Transverse colon (tissue), 4 donors: ENCODE data around the gene WRNIP1. TPM values are rescaled to one million over a fixed set of nuclear protein-coding genes. Genes with fewer than 3 reads are reported as not detected.

Experiments used
- DNase-seq: peaks from one replicate; pipeline ENCODE4 v3.0.0-alpha.2; 2019
- H3K27ac ChIP-seq, 4 donors: fragments of 200-600 bp; sonication (generic); 2 replicates each; pipeline ENCODE4 v1.5.1; 2016 to 2018; ENCODE audit warnings: inconsistent platforms in 4 of 4
- H3K27me3 ChIP-seq: fragments of 200-600 bp; sonication (generic); 2 replicates; pipeline ENCODE4 v1.5.1; 2017; ENCODE audit warnings: inconsistent platforms
- H3K36me3 ChIP-seq, 4 donors: fragments of 200-600 bp; sonication (generic); 2 replicates each; pipeline ENCODE4 v1.5.1; 2017 to 2019; ENCODE audit warnings: inconsistent platforms in 4 of 4
- H3K4me1 ChIP-seq, 4 donors: fragments of 200-600 bp; sonication (generic); 2 replicates each; pipeline ENCODE4 v1.5.1; 2017 to 2020; ENCODE audit warnings: inconsistent platforms in 4 of 4
- H3K4me3 ChIP-seq, 4 donors: fragments of 200-600 bp; sonication (generic); 1 replicate in 1 of 4; 2 replicates in 3 of 4; pipeline versions ENCODE4 v1.5.1 to v1.6.1; 2017 to 2019; ENCODE audit warnings: inconsistent platforms in 4 of 4
- H3K9me3 ChIP-seq, 2 donors: fragments of 200-600 bp; sonication (generic); 2 replicates each; pipeline ENCODE4 v1.5.1; 2017 to 2019; ENCODE audit warnings: inconsistent platforms in 2 of 2
- EP300 ChIP-seq: sonication (generic); formaldehyde crosslinking; IDR thresholded peaks from one replicate; pipeline ENCODE4 v1.6.1; 2017; ENCODE audit warnings: antibody characterized with exemption, low read depth
- POLR2A ChIP-seq: fragments of 450-650 bp; IDR thresholded peaks from one replicate; pipeline ENCODE4 v1.6.1; 2016; ENCODE audit warnings: antibody characterized with exemption, mild to moderate bottlenecking, moderate library complexity
- POLR2AphosphoS5 ChIP-seq, 3 donors: sonication (generic); formaldehyde crosslinking; IDR thresholded peaks; one replicate each; pipeline ENCODE4 v1.6.1; 2016; ENCODE audit warnings: antibody characterized with exemption in 3 of 3
- WGBS, 2 donors: methylation state at CpG; one replicate each; pipeline ENCODE4 v1.1.5; 2018; ENCODE audit warnings: low coverage in 1 of 2; 5-methylcytosine and 5-hydroxymethylcytosine counted together
- in situ Hi-C, 4 donors: fragments of 200-750 bp; cut with MboI; loops; one replicate each; pipeline versions ENCODE4 v1.15.0 to v1.15.1; 2017; ENCODE audit warnings: low sequenced_read_pairs in 3 of 4, low pct_ligation_motif_present in 1 of 4, low pct_unique_long_range_greater_than_20kb in 1 of 4
- intact Hi-C: fragments of 100-400 bp; cut with DNase I; formaldehyde crosslinking; loops from one replicate; pipeline ENCODE4 v1.15.1; 2023; ENCODE audit warnings: low total_unique reads
- total RNA-seq, 4 donors: library from RNA; depleted of rRNA; stranded (reverse); fragments of >200 nt; gene quantifications; one replicate each; pipeline ENCODE4 v1.1.0, GENCODE V29; 2016
- TF ChIP-seq, protein P1 (sequence below), 5 experiments: fragments of 200-600 bp in 3 of 5; fragments of 450-650 bp in 2 of 5; sonication (generic) in 3 of 5; IDR thresholded peaks; 1 replicate in 2 of 5; 2 replicates in 3 of 5; pipeline ENCODE4 v1.5.1; 2016 to 2017; ENCODE audit warnings: antibody characterized with exemption in 5 of 5, inconsistent platforms in 3 of 5, mild to moderate bottlenecking in 2 of 5, moderate library complexity in 1 of 5

The WRNIP1 gene
- total RNA-seq, 4 donors from 2014 or later, result 58.3 to 105 (median 65.8) TPM

DNA sequence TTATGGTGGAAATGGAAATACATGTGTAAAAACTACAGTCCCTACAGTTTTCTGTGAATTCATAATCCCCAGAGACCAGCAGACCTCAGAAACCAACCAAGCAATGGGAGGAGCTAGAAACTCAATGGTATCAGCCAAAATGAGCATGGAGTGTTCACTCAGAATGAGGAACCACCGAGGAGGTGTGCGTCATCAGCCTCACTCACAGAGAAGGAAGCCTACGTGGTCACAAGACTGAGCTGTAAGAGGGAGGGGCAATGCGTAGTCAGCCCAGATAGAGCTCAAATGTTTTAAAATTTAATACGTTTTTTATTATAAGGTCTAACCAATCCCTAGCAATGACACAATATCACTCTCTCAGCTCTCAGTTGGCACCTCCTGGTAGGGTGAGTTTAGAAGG is 31.9 kb upstream of the WRNIP1 start:
- peaks cover 0 to 8% (median 0%) of the 10 kb centered on the region in 4 donors for H3K4me1 ChIP-seq
- H3K27ac ChIP-seq, result no peak overlapping the region
- no peaks in the 10 kb centered on the region for H3K36me3 ChIP-seq
- intact Hi-C loops (no loop called here), in situ Hi-C loops (loop anchor here in 1 of 4 donors (25.0 kb wide), 1 partner anchor 1146 kb away; no protein-coding TSS in a partner anchor)
- peak; percentile 47 for DNase-seq
- no peak overlapping the region for H3K4me3 ChIP-seq
- no peak for TF ChIP-seq POLR2AphosphoS5 (IDR thresholded peaks at IDR 0.05)
- TF ChIP-seq, protein P1, sequence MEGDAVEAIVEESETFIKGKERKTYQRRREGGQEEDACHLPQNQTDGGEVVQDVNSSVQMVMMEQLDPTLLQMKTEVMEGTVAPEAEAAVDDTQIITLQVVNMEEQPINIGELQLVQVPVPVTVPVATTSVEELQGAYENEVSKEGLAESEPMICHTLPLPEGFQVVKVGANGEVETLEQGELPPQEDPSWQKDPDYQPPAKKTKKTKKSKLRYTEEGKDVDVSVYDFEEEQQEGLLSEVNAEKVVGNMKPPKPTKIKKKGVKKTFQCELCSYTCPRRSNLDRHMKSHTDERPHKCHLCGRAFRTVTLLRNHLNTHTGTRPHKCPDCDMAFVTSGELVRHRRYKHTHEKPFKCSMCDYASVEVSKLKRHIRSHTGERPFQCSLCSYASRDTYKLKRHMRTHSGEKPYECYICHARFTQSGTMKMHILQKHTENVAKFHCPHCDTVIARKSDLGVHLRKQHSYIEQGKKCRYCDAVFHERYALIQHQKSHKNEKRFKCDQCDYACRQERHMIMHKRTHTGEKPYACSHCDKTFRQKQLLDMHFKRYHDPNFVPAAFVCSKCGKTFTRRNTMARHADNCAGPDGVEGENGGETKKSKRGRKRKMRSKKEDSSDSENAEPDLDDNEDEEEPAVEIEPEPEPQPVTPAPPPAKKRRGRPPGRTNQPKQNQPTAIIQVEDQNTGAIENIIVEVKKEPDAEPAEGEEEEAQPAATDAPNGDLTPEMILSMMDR (IDR thresholded peaks at IDR 0.05), result no peak
- TF ChIP-seq POLR2A, result no peak
- TF ChIP-seq EP300, result no peak
- WGBS, 2 donors, result 47 to 80% methylated on average over 4 to 5 of the region's 5 CpGs
- no peaks in the 10 kb centered on the region for H3K9me3 ChIP-seq
- H3K27me3 ChIP-seq, result no peaks in the 10 kb centered on the region

DNA sequence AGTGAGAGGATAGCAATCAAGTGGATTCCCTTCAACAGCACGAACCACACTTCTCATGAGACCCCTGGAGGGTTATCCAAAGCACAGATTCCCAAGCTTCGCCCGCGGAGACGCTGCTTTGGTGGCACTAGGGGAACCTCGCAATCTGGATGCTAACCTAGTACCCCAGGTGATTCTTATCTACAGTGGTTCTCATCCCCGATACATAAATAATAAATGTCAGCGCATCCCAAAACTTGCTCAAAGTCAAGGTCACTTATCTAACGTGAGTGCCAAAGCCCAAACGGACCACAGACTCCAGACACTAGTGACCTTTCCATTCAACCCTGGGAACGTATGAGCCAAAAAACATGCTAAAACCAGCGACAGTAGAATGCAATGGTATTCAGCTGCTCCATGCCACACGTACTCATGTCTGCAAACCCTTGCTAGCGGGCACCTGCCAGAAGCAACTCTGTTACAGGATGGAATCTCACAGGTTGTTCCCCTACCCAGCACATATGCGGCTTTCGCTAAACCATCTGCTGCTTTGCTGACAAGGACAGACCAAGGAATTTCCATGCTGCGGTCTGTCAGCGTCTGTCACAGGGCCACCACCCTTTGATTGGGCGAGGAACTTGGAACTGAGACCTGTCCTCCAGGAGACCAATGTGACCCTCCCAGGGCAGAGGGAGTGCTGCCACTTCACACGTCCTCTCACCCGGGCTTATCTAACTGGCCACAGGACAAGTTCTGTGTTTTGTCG is 31.3 kb upstream of the WRNIP1 start:
- H3K4me3 ChIP-seq, result no peak overlapping the region
- TF ChIP-seq, protein P1 (IDR thresholded peaks at IDR 0.05), result no peak
- TF ChIP-seq EP300 (no peak), POLR2A (no peak)
- no peaks in the 10 kb centered on the region for H3K36me3 ChIP-seq
- peaks cover 0 to 8% (median 0%) of the 10 kb centered on the region in 4 donors for H3K4me1 ChIP-seq
- DNase-seq, result no peak
- 92 to 95% methylated on average over 7 to 22 of the region's 22 CpGs for WGBS, 2 donors
- in situ Hi-C loops (loop anchor here in 1 of 4 donors (25.0 kb wide), 1 partner anchor 1147 kb away; no protein-coding TSS in a partner anchor), intact Hi-C loops (no loop called here)
- H3K9me3 ChIP-seq, result no peaks in the 10 kb centered on the region
- no peak overlapping the region for H3K27ac ChIP-seq
- no peaks in the 10 kb centered on the region for H3K27me3 ChIP-seq

DNA sequence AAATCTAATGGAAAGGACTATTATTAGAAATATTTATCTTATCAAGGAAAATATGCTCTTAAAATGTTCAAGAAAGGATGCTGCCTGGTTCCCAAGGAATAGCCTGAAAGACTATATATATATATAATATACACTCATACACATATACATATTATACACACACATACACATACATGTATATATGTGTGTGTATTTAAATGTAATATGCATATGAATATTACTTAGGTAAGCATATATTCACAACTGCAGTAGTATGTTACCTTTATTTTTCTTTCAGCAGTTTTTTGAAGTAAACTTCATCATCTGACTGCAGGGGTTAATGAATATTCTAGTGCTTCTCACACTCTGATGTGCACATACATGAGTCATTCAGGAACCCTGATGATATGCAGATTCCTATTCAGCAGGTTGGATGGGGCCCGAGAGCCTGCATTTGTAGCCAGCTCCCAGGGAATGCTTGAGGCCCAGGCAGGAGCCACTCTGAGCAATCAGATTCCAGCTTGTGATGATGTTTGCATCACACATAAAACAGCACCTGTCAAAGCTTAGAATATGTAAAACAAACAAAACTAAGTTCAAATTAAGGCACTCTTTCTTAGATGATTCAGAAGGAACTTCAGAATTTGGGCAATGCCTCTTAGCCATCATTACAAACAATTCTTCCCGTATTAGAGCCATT is 30.6 kb upstream of the WRNIP1 start:
- H3K4me1 ChIP-seq, result peaks cover 0 to 8% (median 0%) of the 10 kb centered on the region in 4 donors
- intact Hi-C loops, result no loop called here
- H3K36me3 ChIP-seq, result no peaks in the 10 kb centered on the region
- in situ Hi-C loops, result loop anchor here in 1 of 4 donors (25.0 kb wide), 1 partner anchor 1147 kb away; no protein-coding TSS in a partner anchor
- TF ChIP-seq, protein P1 (IDR thresholded peaks at IDR 0.05), result no peak
- TF ChIP-seq POLR2A, result no peak
- no peak for TF ChIP-seq EP300
- no peak for TF ChIP-seq POLR2AphosphoS5 (IDR thresholded peaks at IDR 0.05)
- 80 to 90% methylated on average over 2 of the region's 2 CpGs for WGBS, 2 donors
- H3K4me3 ChIP-seq, result no peak overlapping the region
- no peaks in the 10 kb centered on the region for H3K27me3 ChIP-seq
- H3K9me3 ChIP-seq, result no peaks in the 10 kb centered on the region
- no peak for DNase-seq
- no peak overlapping the region for H3K27ac ChIP-seq

DNA sequence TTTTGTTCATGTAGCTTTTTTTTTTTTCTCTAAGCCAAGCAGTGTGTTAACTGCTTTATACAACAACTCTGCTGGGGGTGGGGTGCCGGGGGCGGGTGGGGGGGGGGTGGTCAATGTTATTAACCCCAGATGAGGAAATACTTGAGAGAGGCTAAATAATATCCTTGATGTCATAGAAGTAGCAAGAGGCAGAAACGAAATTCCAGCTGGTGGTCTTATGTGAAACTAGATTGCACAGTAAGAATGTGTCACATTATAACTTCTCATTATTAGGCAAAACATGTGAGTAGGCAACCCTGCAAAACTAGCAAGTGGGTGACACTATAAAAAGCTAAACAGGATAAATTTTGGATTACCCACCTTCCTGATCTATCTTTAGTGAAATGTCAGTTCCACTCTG is 27.3 kb upstream of the WRNIP1 start:
- no peak overlapping the region for H3K27ac ChIP-seq
- no peaks in the 10 kb centered on the region for H3K9me3 ChIP-seq
- WGBS, 2 donors, result 35 to 41% methylated on average over 2 to 3 of the region's 3 CpGs
- no peaks in the 10 kb centered on the region for H3K27me3 ChIP-seq
- H3K4me3 ChIP-seq, result no peak overlapping the region
- in situ Hi-C loops (loop anchor here in 1 of 4 donors (25.0 kb wide), 1 partner anchor 1151 kb away; no protein-coding TSS in a partner anchor), intact Hi-C loops (no loop called here)
- TF ChIP-seq, protein P1 (IDR thresholded peaks at IDR 0.05), result no peak
- TF ChIP-seq POLR2A (no peak), EP300 (no peak), POLR2AphosphoS5 (IDR thresholded peaks at IDR 0.05) (no peak)
- H3K4me1 ChIP-seq, result peaks cover 0 to 3% (median 0%) of the 10 kb centered on the region in 4 donors
- H3K36me3 ChIP-seq, result no peaks in the 10 kb centered on the region
- DNase-seq, result no peak
